ENCODE measurements around the gene PATJ.

DNA sequence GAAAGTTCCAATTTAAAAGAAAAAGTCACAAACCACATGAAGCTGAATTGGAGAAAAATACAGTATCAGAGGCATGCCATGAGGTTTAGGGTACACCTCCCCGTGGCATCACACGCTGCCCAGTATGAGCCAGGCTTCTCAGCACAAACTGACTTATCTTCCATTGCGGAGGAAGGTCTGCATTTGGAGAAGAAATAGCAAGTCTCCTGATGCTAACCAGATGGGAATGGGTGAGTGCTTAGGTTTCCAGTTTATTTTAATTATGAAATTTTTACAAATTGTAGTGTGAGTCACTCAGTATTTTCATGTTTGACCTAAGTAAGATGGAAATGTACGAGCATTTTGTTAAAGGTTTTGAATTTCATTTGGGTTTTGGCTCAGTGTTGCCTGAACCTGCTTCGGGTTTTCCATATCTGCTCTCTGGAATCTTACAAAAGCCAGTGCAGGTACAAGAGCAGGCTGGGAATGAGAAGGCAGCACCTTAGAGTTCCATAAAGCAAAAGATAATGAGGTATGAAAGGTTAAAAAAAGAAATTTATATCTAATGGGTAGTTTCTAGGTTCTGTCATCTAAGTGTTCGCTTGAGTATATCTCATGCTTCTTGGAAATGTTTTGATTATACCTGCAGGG, 213.9 kb downstream of the PATJ start:
- TF ChIP-seq POLR2A (IDR thresholded peaks at IDR 0.05; ENCODE audit: low read depth) (no peak), EP300 (IDR thresholded peaks at IDR 0.05) (no peak)

All from esophagus muscularis mucosa (tissue), 2 donors.